Measurements from ENCODE around the gene NOBOX.

GRCh38 chr7:144438759-144439158 is 35.3 kb upstream of the NOBOX start:
- no peak for TF ChIP-seq POLR2A (IDR thresholded peaks at IDR 0.05)
- TF ChIP-seq CTCF (IDR thresholded peaks at IDR 0.05): no peak
- TF ChIP-seq EP300 (IDR thresholded peaks at IDR 0.05): no peak

Data from suprapubic skin (tissue), 3 donors.